Loucy (cell line): ENCODE measurements around the gene CBLN3.

Experiments
- EZH2phosphoT487 ChIP-seq: fragments of 200-600 bp; IDR thresholded peaks from 2 replicates; pipeline ENCODE4 v1.6.1; 2018; ENCODE audit warnings: antibody characterized with exemption, mild to moderate bottlenecking, moderate library complexity, borderline replicate concordance
- TF ChIP-seq, protein P1 (sequence below): fragments of 200-600 bp; sonication (generic); conservative IDR thresholded peaks from 2 replicates; pipeline ENCODE4 v1.5.1; 2014; ENCODE audit warnings: mild to moderate bottlenecking, antibody characterized with exemption, low read length

DNA sequence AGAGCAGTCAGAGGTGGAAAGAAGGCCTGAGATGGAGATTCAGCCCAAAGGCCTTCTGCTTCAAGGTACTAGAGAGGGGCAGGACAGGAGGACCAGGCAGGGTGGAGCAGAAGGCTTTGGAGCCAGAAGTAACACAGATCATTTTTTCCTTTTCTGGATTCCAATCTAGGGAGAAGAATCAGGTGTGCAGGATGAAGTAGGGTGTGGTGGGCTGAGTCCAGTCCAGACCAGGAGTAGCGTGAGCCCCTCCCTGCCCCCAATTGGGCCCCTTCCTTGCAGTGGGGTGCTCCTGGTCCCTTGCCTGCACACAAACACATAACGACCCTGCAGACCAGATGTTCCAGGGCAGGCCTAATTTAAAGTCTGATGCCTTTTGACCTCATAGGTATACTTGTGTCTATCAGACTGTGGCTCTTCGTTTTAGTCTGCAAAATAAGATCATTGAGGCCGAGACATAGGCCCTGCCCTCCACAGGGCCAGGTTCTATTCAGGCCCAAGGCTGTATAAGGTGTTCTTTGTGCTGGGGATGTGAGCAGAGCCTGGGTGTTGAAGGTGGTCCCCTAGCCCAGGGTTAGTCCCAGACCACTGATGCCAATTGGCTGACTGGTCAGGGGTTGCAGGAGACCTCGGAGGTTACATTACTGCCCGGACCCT, 31.7 kb downstream of the CBLN3 start:
- no peak for TF ChIP-seq EZH2phosphoT487
- TF ChIP-seq, protein P1, sequence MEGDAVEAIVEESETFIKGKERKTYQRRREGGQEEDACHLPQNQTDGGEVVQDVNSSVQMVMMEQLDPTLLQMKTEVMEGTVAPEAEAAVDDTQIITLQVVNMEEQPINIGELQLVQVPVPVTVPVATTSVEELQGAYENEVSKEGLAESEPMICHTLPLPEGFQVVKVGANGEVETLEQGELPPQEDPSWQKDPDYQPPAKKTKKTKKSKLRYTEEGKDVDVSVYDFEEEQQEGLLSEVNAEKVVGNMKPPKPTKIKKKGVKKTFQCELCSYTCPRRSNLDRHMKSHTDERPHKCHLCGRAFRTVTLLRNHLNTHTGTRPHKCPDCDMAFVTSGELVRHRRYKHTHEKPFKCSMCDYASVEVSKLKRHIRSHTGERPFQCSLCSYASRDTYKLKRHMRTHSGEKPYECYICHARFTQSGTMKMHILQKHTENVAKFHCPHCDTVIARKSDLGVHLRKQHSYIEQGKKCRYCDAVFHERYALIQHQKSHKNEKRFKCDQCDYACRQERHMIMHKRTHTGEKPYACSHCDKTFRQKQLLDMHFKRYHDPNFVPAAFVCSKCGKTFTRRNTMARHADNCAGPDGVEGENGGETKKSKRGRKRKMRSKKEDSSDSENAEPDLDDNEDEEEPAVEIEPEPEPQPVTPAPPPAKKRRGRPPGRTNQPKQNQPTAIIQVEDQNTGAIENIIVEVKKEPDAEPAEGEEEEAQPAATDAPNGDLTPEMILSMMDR: no peak
